SU-DHL-6 (cell line): Measurements from ENCODE around the gene DPP6.

Experiments
- H2AFZ ChIP-seq: fragments of 200-600 bp; sonication (generic); 2 replicates; pipeline ENCODE4 v1.6.1; 2014; ENCODE audit warnings: low read depth, mild to moderate bottlenecking, moderate library complexity, mixed read lengths, antibody characterized with exemption, low read length; ENCODE audit not compliant: severe bottlenecking
- H3F3A ChIP-seq: fragments of 200-600 bp; shearing (Covaris generic); 2 replicates; pipeline ENCODE4 v1.6.0; 2016; ENCODE audit warnings: antibody characterized with exemption, mild to moderate bottlenecking; ENCODE audit not compliant: insufficient read depth
- H3K27ac ChIP-seq: fragments of 200-600 bp; sonication (generic); 2 replicates; pipeline ENCODE4 v1.5.1; 2016; ENCODE audit warnings: low read depth, mild to moderate bottlenecking, low read length, moderate library complexity, mixed read lengths
- H3K27me3 ChIP-seq: fragments of 200-600 bp; sonication (generic), shearing (Covaris generic); 2 replicates; pipeline ENCODE4 v1.6.0; 2014; ENCODE audit warnings: mild to moderate bottlenecking, low read length
- H3K36me3 ChIP-seq: fragments of 200-600 bp; sonication (generic); 2 replicates; pipeline ENCODE4 v1.6.1; 2014; ENCODE audit warnings: mild to moderate bottlenecking, low read length, mixed read lengths
- H3K4me2 ChIP-seq: fragments of 300-600, 200-600 bp; shearing (Covaris generic), sonication (generic); 2 replicates; pipeline ENCODE4 v1.6.0; 2014; ENCODE audit warnings: low read length, low read depth, mild to moderate bottlenecking; ENCODE audit not compliant: poor library complexity, severe bottlenecking
- H3K4me3 ChIP-seq: fragments of 200-600 bp; sonication (generic); 2 replicates; pipeline ENCODE4 v1.5.1; 2014; ENCODE audit warnings: antibody characterized with exemption, low read length, mild to moderate bottlenecking, mixed read lengths; ENCODE audit not compliant: insufficient read depth, poor library complexity, severe bottlenecking
- H3K79me2 ChIP-seq: fragments of 200-600 bp; sonication (generic); 2 replicates; pipeline ENCODE4 v1.6.1; 2014; ENCODE audit warnings: mild to moderate bottlenecking, low read length, moderate library complexity; ENCODE audit not compliant: insufficient read depth
- H3K9ac ChIP-seq: fragments of 200-600 bp; sonication (generic); 2 replicates; pipeline ENCODE4 v1.7.0; 2014; ENCODE audit warnings: mild to moderate bottlenecking, low read length
- H3K9me2 ChIP-seq: fragments of 200-600 bp; sonication (generic); replicated peaks from 2 replicates; pipeline ENCODE4 v1.6.1; 2014; ENCODE audit warnings: low read length; ENCODE audit not compliant: insufficient read depth
- H3K9me3 ChIP-seq: fragments of 200-600 bp; sonication (generic); 2 replicates; pipeline ENCODE4 v1.6.1; 2014; ENCODE audit warnings: low read length, mixed read lengths; ENCODE audit not compliant: insufficient read depth
- H4K20me1 ChIP-seq: fragments of 200-600 bp; sonication (generic); 2 replicates; pipeline ENCODE4 v1.6.1; 2014; ENCODE audit warnings: low read depth, mild to moderate bottlenecking, antibody characterized with exemption, low read length, moderate library complexity, mixed read lengths
- EZH2phosphoT487 ChIP-seq: fragments of 200-600 bp; sonication (generic), shearing (Covaris generic); conservative IDR thresholded peaks from 2 replicates; pipeline ENCODE4 v1.6.1; 2018; ENCODE audit warnings: mild to moderate bottlenecking, antibody characterized with exemption, low read length, moderate library complexity, mixed read lengths
- TF ChIP-seq, protein P1 (sequence below): fragments of 200-600 bp; sonication (generic); IDR thresholded peaks from one replicate; pipeline ENCODE4 v1.5.1; 2017; ENCODE audit warnings: antibody characterized with exemption, mild to moderate bottlenecking, low read length, moderate library complexity; ENCODE audit not compliant: insufficient read depth, poor library complexity, severe bottlenecking

DPP6 gene

DNA sequence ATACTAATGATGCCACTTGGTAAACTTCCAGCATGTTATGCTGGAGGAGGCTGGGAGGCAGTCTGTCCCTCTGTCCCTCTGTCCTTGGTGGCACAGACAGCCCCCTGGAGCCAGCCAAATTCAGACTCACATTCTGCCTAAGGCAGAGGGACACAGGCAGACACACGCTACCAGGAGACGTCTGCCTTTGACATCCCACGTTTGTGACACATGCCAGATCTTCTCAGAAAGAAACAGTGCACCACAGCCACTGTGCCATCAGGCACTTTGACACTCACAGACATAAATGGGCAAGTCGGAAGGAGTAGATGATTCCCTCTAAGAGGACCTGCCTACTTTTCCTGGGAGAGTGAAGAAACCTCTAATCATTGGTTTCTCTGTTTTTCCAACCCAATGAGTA lies 467.0 kb downstream of the DPP6 start:
- no peaks in the 10 kb centered on the region for H3K9me3 ChIP-seq
- no peak overlapping the region for H3K4me2 ChIP-seq
- no peak overlapping the region for H3K27ac ChIP-seq
- H3K9ac ChIP-seq, result no peak overlapping the region
- H2AFZ ChIP-seq, result no peak overlapping the region
- no peak overlapping the region for H3K4me3 ChIP-seq
- H4K20me1 ChIP-seq, result no peaks in the 10 kb centered on the region
- H3K27me3 ChIP-seq, result no peaks in the 10 kb centered on the region
- H3K9me2 ChIP-seq, result no peaks in the 10 kb centered on the region
- no peaks in the 10 kb centered on the region for H3F3A ChIP-seq
- TF ChIP-seq, protein P1, sequence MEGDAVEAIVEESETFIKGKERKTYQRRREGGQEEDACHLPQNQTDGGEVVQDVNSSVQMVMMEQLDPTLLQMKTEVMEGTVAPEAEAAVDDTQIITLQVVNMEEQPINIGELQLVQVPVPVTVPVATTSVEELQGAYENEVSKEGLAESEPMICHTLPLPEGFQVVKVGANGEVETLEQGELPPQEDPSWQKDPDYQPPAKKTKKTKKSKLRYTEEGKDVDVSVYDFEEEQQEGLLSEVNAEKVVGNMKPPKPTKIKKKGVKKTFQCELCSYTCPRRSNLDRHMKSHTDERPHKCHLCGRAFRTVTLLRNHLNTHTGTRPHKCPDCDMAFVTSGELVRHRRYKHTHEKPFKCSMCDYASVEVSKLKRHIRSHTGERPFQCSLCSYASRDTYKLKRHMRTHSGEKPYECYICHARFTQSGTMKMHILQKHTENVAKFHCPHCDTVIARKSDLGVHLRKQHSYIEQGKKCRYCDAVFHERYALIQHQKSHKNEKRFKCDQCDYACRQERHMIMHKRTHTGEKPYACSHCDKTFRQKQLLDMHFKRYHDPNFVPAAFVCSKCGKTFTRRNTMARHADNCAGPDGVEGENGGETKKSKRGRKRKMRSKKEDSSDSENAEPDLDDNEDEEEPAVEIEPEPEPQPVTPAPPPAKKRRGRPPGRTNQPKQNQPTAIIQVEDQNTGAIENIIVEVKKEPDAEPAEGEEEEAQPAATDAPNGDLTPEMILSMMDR, result no peak
- no peak for TF ChIP-seq EZH2phosphoT487
- H3K36me3 ChIP-seq, result no peaks in the 10 kb centered on the region
- H3K79me2 ChIP-seq, result no peaks in the 10 kb centered on the region

- H3K36me3 ChIP-seq, result no peaks in the 10 kb centered on the region
- no peaks in the 10 kb centered on the region for H3K27me3 ChIP-seq
- H3K4me3 ChIP-seq, result no peak overlapping the region
- no peaks in the 10 kb centered on the region for H3K79me2 ChIP-seq
- no peaks in the 10 kb centered on the region for H3F3A ChIP-seq
- H3K9ac ChIP-seq, result no peak overlapping the region
- H3K9me2 ChIP-seq, result no peaks in the 10 kb centered on the region
- no peaks in the 10 kb centered on the region for H3K9me3 ChIP-seq
- no peak overlapping the region for H3K4me2 ChIP-seq
- no peak overlapping the region for H3K27ac ChIP-seq
- no peak overlapping the region for H2AFZ ChIP-seq
- TF ChIP-seq EZH2phosphoT487, result no peak
- TF ChIP-seq, protein P1, result no peak
- no peaks in the 10 kb centered on the region for H4K20me1 ChIP-seq
Observed at GRCh38 chr7:154530136-154530535, 477.9 kb downstream of the DPP6 start.

GRCh38 chr7:154532771-154533170 lies 480.6 kb downstream of the DPP6 start:
- Histone ChIP-seq H3K9ac (no peak overlapping the region), H3K4me3 (no peak overlapping the region), H3F3A (no peaks in the 10 kb centered on the region), H3K4me2 (no peak overlapping the region), H3K27me3 (no peaks in the 10 kb centered on the region), H4K20me1 (no peaks in the 10 kb centered on the region), H3K79me2 (no peaks in the 10 kb centered on the region), H2AFZ (no peak overlapping the region), H3K27ac (no peak overlapping the region), H3K36me3 (no peaks in the 10 kb centered on the region), H3K9me2 (no peaks in the 10 kb centered on the region), H3K9me3 (no peaks in the 10 kb centered on the region)
- TF ChIP-seq, protein P1, result no peak
- TF ChIP-seq EZH2phosphoT487, result no peak

DNA sequence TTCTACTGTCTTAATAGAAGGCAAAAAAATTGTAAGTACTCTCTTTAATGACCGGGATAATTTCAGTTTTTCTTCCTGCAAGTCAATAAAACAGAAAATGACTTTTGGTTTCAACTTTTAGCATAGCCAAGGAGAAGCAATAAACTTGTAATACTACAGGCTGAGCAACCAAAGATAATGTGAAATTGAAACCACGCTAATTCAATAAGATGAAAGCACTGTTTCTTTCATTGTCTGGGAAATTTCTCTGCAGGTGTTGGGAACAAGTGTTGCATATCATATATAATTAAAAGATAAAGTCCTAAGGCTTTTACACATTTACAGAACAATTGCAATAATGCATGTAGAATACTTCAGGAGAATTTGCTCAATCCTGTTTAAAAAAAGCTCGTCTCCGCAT lies 488.4 kb downstream of the DPP6 start:
- Histone ChIP-seq H3K4me3 (no peak overlapping the region), H3K9me2 (no peaks in the 10 kb centered on the region), H3K9ac (no peak overlapping the region), H3K27ac (no peak overlapping the region), H3K79me2 (no peaks in the 10 kb centered on the region), H3K27me3 (no peaks in the 10 kb centered on the region), H3K36me3 (no peaks in the 10 kb centered on the region), H2AFZ (no peak overlapping the region), H3F3A (no peaks in the 10 kb centered on the region), H4K20me1 (no peaks in the 10 kb centered on the region), H3K4me2 (no peak overlapping the region), H3K9me3 (no peaks in the 10 kb centered on the region)
- no peak for TF ChIP-seq EZH2phosphoT487
- TF ChIP-seq, protein P1, result no peak
